Stimulated activated CD4-positive, alpha-beta T cell treated with anti-CD3 and anti-CD28 coated beads, TNF-alpha, amount 100 ng/mL, for 4 hours (primary cell): ENCODE measurements around the gene C6orf62.
A peak's percentile ranks its signal among the peaks of the same experiment; 100 is the strongest.
"Not testable (repeated sequence)": the region's sequence is repeated elsewhere in the genome, so short reads cannot be mapped to it uniquely, and the experiment has no call there.

Experiments used
- DNase-seq, 3 experiments: peaks; one replicate each; pipeline ENCODE4 v3.0.0-alpha.2; 2020; ENCODE audit warnings: low read depth in 3 of 3

The C6orf62 gene

DNA sequence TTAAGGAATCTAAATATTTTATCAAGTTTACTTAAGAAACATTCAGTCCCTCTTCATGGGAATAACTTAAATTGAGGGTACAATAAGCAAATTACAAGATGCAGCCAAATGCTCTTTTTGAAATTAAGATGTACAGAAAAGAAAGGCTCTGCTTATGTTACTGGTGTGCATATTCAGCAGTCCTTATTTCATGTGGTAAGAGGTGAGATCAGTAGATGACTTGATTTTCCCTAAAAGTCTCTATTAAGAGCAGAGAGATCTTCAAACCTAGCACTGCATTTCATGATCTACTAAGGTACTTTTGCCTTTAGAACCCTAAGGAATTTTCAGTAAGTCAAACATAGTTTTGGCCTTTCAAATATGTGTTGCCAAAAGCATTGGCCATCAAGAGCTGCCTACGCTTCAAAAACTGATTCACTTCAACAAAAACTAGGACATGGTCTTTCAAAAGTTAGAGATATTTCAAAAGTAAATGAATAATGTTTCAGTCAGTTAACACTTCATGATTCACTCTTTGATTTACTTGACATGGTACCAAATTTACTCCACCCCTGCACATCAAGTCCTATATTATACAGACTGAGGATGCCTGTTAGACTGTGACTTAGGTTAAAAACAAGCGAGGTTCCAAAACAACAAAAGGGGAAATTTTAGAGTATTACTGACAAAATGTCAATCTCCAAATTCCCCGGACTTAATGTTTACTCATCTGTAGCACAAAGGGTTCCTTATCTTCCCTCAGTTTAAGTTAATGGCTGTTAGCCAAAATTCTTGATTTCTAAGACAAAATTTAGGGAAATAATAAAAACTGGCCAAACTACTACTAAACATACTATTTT lies 19.2 kb downstream of the C6orf62 start:
- DNase-seq, result no peak

DNA sequence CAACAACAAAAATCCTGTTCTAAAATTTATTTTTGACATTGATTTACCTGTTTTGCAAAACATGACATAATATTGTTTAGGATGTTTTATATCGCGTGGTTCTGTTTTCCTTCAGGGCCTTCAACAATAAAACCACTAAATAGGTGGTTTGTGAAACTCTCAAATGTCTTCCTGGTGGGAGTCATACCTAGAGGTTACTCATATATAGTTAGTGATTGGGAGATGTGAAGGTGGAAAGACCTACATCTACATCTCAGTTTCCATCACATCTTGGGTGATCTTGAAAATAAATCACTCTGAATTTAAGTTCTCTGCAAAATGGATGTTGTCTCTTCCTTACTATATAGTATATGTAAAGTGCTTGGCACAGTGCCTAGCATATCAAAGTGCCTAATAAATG lies 22.9 kb downstream of the C6orf62 start:
- DNase-seq, result no peak

DNA sequence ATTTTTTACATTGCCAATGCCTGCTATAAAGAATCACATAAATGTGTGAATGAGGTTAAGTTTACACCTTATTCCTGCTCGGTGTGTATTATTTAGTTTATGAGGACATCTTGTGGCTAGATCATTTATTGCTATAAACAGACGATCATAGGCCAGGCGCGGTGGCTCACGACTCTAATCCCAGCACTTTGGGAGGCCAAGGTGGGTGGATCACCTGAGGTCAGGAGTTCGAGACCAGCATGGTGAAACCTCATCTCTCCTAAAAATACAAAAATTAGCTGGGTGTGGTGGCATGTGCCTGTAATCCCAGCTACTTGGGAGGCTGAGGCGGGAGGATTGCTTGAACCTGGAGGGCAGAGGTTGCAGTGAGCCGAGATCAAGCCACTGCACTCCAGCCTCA lies 23.3 kb downstream of the C6orf62 start:
- peak in 2 of 3 experiments; percentile 15 to 19 for DNase-seq

DNA sequence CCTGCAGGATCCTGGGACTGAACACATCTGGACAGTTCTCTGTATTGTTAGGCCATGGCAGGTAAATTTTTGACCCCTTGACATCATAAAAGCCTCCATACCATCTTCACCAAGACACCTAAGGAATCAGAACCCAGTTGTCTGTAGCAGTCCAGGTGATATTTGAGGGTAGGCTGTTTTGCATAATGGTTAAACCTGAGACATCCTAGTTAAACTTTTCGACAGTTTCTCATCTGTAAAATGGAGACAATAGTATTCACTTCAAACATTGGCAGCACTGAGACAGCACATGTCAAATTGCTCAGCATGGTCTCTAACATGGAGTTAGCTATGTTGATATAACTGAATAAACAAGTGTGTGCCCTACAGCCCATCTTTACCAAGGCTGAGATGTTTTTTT lies 24.8 kb downstream of the C6orf62 start:
- no peak for DNase-seq

DNA sequence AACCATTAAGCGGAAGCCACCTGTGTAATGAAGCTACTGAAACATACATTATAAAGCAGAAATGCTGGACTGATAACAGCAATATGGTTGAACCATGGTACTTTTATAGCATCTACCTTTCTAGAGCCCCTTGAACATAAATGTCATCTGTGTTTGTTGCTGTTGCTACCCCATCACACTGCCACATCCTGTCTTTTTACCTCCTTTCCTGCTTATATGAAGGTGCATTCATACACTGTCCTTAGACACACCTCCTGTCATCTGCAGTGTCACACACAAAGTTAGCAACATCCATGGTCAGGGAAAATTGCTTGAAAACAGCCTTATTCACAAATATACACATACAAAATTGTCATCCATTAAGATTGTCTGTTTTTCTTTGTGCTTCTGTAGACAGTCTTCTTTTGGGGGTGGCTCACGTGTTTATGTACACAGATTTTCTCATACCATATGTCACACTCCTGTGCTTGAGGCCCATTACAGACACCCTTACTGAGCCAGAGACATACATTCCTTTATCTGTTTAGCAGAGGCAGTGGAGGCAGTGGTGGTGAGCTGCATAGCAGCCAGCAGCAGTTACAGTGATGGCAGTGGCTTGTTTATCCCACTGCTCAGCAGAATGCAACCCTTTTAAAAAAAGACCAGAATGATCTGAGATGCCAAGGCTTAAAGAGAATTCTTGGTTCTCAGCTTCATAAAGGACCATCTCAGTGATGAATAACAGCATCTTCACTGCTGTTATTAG lies 25.9 kb downstream of the C6orf62 start:
- no peak for DNase-seq

DNA sequence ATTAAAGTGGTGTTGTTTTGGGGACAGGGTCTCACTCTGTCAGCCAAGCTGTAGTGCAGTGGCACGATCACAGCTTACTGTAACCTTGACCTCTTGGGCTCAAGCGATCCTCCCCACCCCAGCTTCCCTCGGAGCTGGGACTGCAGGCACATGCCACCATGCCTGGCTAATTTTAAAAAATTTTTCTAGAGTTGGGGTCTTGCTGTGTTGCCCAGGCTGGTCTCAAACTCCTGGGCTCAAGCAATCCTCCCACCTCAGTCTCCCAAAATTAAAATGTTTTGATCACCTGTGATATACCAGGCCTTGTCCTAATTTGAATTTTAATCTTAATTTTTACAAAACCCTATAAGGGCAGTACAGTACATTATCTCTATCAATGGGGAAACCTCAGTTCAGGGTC lies 26.5 kb downstream of the C6orf62 start:
- DNase-seq, result no peak

DNA sequence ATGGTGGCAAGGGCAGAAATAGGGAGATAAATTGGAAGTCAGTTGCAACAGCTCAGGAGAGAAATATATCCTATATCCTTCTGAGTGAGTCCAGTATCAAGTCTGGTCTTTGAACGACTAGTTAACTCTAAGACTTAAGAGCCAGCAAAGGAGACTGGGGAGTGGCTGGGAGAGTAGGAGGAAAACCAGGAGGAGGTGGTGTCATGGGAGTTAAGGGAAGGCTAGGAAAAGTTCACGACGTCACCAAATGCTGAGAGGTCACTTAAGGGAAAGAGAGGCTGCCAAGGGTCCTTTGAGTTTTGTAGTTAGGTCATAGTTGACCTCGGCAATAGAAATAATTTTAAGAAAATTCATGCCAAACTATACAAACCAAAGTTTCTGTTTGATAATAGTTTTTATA lies 27.0 kb downstream of the C6orf62 start:
- DNase-seq, result no peak

DNA sequence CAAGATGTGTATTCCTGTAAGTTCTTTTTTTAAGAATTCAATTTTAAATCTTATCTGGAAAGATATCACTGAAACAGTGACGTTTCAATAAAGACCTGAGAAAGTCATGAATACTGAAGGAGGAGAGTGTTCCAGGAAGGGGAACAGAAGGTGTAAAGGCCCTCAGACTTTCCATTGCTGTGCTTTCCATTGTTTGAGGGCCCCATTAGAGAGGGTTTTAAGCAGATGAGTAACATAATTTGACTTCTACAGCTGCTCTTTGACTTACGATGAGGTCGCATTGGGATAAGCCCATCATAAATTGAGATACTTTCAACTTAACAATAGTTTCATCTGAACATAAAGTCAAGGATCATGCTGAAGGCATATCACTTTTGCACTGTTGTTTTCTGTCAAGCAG lies 27.4 kb downstream of the C6orf62 start:
- no peak for DNase-seq

DNA sequence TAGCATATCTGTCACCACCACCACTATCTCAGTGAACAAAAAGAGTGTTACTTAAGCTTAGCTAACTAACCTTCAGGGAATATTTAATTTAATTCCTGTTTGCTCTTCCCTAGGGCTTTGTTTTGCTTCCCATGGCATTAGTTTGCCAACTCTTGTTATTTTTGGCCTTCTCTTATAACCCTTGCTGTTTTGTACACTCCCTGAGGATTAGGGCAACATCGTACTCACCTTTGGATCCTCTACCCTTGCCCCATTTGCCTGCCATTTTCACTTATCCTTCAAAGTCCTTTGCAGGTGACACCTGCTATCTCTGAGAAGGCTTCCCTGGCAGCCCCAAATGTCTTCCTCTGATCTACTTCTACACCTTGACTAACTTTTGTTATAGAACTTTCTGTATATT lies 28.4 kb downstream of the C6orf62 start:
- no peak for DNase-seq

DNA sequence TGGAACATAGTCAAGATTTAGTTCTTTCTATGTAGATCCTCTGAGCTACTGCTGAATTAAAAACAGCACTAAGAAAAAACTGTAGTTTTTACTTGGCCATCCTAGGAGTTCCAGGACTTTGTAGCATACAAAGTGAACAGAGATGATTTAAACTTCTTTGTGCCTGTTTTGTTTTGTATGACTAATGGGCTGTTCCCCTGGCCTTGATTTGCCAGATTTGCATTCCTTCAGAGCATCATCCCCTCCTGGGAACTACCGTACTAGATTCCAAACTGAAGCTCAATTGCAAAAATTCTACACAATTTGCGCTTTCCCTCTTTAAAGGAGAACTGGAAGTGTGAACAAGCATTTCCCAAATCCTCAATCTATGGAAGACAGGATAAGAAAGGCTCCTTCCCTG lies 29.0 kb downstream of the C6orf62 start:
- no peak for DNase-seq

DNA sequence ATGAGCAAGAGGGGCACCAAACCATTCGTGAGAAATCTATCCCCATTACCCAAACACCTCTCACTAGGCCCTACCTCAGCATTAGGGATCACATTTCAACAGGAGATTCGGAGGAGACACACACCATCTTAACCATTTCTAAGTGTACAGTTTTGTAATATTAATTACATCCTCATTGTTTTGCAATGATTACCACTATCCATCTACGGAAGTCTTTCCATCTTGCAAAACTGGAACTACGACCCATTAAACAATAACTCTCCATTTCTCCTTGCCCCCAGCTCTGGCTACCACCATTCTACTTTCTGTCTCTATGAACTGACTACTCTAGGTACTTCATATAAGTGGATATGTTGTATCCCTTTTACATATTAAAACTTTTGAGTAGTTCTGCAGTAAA lies 32.0 kb downstream of the C6orf62 start:
- DNase-seq, result no peak

DNA sequence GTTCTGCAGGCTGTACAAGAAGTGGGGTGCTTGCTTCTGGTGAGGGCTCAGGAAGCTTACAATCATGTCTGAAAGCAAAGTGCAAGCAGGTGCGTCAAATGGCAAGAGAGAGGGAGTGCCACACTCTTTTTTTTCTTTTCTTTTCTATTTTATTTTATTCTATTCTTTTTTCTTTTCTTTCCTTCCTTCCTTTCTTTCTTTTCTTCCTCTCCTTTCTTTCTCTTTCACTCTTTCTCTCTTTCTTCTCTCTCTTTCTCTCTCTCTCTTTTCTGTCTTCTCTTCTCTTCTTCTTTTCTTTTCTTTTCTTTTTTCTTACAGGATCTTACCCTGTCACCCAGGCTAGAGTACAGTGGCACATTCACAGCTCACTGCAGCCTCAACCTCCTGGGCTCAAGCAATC lies 32.5 kb downstream of the C6orf62 start:
- DNase-seq, result no peak

DNA sequence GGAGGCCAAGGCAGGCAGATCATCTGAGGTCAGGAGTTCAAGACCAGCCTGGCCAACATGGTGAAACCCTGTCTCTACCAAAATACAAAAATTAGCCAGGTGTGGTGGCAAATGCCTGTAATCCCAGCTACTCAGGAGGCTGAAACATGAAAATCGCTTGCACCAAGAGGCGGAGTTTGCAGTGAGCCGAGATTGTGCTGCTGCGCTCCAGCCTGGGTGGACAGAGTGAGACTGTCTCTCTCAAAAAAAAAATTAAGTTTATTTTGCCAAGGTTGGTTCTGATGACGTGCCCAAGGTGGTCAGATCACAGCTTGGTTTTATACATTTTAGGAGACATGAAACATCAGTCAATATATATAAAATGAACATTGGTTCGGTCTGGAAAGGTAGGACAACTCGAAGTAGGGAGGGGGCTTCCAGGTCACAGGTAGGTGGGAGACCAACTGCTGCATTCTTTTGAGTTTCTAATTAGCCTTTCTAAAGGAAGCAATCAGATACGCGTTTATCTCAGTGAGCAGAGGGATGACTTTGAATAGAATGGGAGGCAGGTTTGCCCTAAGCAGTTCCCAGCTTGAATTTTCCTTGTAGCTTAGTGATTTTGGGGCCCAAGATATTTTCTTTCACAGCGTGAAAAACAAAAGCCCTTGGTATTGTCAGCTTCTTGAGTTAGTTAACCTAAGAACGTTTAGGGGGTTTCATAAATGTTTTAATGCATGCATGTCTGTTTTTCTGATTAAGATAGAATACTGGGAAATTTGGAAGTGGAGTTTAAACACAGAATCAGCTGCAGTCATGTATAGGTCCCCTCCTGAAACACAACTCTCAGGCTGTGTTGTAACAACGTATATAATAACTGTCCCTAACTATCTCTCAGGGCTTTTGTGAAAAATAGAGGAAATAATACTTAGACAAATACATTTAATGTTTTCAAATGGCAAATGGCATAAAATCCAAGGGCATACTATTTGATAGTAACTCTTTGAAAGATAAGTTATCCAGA lies 35.4 kb downstream of the C6orf62 start:
- no peak for DNase-seq

DNA sequence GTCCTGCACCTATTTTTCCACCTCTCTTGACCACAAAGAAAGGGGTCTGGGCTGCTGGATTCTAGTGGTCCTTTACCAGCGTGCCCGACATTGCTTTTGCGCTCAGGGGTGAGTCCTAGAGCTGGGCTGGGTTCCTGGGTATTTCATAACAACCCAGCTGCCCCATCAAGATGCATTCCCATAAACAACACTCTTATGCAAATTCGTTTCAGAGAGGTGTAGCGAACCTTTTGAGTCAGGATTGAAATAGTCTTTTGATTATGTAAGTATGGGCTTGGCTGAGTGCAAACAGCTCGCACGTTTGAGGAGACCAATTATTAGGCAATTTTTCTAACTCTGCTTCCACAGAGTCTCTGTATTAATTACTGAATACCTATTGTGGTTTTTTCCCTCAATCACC lies 38.4 kb downstream of the C6orf62 start:
- no peak for DNase-seq

DNA sequence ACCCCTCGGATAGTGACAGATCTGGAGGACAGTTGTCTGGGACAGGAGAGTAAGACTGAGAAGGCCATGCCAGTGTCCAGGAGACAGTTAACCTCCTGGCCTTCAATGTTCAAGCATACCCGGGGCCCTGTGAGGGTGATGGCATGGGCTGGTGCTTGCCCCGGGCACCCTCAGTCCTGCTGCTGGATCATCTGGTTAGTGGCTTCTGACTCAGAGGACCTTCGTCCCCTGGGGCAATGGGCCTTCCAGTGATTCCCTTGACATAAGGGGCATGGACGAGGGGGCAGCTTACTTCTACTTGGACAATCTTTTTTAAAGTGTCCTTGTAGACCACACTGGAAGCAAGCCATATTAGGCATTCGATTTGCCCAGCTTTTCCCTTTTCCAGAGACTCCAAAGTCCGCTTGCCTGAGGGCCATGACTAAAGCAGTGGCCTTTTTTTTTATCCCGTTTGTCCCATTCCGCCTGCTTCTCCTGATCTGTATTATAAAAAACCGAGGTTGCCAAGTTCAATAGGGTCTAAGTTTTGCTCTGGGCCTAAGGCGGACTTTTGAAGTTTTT lies 40.1 kb downstream of the C6orf62 start:
- not testable (repeated sequence) for DNase-seq

DNA sequence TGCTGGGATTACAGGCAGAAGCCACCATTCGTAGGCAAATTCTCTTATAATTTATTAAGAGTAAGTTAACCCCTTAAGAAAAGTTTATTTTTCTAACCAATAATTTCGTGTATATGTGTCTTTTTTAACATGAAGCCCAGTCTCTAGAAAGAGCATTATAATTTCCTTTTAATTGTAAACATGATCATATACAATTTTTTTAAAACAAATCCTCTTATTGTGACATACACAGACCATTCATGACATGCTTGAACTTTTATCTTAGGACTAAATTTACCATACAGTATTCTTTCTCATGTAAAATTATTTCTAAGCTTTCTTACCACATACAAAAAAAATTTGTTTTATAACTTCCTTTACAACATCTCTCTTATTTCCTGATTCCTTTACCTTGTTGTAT lies 45.3 kb downstream of the C6orf62 start:
- no peak for DNase-seq

DNA sequence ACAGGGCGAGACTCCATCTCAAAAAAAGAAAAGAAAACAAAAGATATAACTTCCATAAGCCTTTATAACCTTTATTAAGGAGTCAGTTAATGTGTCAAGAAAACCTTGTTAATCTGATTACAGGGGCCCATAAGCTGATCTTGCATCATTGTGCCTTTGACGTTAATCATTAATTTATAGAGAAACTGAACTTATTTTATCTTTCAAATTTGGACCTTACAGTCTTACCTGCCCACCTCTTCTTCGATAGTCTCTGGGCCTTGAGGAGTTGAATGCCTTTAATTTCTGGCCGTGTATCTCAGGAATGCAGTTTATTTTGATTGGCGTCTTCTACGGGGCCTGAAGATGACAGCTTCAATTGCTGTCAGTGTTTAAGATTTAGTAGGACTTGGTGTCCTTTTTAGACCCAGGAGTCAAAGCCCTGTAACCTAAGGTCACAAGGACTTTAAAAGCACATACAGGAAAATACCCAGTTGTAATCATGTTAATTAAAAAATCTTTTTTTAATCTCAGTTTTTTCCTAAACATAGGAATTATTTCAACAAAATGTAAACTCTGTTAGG lies 46.3 kb downstream of the C6orf62 start:
- no peak for DNase-seq

DNA sequence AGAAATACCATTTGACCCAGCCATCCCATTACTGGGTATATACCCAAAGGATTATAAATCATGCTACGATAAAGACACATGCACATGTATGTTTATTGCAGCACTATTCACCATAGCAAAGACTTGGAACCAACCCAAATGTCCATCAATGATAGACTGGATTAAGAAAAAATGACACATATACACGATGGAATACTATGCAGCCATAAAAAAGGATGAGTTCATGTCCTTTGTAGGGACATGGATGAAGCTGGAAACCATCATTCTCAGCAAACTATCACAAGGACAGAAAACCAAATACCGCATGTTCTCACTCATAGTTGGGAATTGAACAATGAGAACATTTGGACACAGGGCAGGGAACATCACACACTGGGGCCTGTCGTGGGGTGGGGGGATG lies 47.9 kb downstream of the C6orf62 start:
- not testable (repeated sequence) for DNase-seq

DNA sequence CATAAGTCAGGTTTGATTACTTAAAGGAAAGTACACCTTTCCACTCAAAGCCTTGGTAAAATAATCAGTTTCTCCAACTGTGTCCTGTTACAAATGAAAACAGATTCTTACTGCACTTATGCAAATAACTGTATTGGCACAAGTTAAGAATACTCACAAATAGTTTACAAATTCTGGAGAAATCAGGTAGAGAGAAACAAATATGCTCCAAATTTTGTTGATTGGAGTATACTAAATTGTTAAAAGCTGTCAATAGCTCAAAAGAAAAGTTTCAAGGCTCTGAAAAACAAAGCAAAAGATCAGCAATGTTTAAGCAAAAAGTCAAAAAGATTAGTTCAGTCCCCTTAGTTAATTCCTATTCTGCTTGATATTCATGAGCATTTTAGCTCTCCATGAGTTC lies 48.5 kb downstream of the C6orf62 start:
- DNase-seq, result not testable (repeated sequence)

DNA sequence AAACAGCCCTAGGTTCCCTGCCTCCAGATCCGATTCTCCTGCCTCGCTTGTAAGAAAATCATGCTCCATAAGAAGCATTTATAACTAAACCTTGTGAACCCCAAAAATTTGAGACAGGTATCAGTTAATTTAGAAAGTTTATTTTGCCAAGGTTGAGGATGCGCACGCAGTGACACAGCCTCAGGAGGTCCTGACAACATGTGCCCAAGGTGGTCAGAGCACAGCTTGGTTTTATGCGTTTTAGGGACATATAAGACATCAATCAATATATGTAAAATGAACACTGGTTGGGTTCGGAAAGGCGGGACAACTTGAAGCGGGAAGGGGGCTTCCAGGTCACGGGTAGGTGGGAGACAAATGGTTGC lies 50.0 kb downstream of the C6orf62 start:
- no peak for DNase-seq
